GM08714 (cell line): Measurements from ENCODE around the gene SIGLEC12.
"Not testable (repeated sequence)": the region's sequence is repeated elsewhere in the genome, so short reads cannot be mapped to it uniquely, and the experiment has no call there.

Experiments used
- H3K4me3 ChIP-seq: fragments of 200-500 bp; sonication (Bioruptor generic); 2 replicates; pipeline ENCODE4 v1.5.1; 2014; ENCODE audit warnings: mild to moderate bottlenecking, low read length, inconsistent platforms
- ZNF274 ChIP-seq: IDR thresholded peaks from 2 replicates; pipeline ENCODE4 v1.6.1; 2012; ENCODE audit warnings: mild to moderate bottlenecking, low read depth, low read length

The SIGLEC12 gene

DNA sequence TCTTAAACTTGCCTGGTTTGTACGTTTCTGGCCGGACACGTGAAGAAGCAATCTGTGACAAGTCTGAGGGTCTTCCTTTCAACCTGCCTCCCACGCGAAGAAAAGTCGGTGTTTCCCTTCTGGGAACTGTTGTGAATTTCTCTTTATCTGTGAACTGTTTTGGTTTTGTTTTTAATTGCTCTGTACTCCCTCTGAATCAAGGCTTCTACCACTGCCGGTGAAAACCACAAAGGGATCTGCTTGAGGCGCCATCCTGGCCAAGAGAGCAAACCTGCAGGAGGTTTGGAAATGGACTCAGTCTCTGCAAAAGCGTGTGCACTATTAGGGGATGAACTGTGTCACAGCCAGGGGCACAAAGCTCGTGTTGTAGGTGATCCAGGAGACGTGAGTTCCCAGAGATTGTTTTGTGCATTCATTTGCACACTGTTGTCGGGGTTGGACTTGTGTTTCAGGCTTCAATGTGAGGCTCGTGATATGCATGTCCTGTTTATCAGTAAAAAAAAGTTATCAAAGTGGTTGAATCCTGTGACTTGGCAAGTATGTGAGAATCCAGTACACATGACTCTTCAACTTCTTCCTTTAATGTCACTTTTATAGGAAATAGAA is 53.1 kb downstream of the SIGLEC12 start:
- TF ChIP-seq ZNF274 = no peak
- H3K4me3 ChIP-seq = no peak overlapping the region

DNA sequence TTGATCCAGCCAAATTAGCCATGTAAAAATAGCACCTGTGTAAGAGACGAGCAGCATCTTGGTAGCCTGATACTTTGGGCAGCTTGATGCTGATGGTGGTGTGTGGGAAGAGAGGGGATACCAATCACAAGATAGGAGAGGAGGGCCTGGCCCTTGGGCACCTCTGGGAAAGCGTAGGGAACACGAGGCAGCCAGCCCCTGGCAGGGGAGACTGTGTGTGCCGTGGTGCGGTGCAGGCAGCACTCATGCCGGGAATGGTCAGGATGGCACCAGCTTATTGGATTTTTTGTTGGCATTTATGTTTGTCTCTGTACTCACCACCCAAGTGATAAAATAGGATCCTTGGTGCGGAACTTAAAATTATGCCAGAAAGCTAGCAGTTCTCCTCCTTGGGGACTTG is 53.6 kb downstream of the SIGLEC12 start:
- no peak overlapping the region for H3K4me3 ChIP-seq
- no peak for TF ChIP-seq ZNF274

DNA sequence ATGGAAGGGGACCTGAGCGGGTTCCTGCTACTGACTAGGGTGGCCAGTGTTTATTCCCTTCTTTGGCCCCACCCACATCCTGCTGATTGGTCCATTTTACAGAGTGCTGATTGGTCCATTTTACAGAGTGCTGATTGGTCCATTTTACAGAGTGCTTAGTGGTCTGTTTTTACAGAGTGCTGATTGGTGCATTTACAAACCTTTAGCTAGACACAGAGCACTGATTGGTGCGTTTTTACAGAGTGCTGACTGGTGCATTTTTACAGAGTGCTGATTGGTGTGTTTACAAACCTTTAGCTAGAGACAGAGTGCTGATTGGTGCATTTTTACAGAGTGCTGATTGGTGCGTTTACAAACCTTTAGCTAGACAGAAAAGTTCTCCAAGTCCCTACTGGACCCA is 54.1 kb downstream of the SIGLEC12 start:
- not testable (repeated sequence) for H3K4me3 ChIP-seq

DNA sequence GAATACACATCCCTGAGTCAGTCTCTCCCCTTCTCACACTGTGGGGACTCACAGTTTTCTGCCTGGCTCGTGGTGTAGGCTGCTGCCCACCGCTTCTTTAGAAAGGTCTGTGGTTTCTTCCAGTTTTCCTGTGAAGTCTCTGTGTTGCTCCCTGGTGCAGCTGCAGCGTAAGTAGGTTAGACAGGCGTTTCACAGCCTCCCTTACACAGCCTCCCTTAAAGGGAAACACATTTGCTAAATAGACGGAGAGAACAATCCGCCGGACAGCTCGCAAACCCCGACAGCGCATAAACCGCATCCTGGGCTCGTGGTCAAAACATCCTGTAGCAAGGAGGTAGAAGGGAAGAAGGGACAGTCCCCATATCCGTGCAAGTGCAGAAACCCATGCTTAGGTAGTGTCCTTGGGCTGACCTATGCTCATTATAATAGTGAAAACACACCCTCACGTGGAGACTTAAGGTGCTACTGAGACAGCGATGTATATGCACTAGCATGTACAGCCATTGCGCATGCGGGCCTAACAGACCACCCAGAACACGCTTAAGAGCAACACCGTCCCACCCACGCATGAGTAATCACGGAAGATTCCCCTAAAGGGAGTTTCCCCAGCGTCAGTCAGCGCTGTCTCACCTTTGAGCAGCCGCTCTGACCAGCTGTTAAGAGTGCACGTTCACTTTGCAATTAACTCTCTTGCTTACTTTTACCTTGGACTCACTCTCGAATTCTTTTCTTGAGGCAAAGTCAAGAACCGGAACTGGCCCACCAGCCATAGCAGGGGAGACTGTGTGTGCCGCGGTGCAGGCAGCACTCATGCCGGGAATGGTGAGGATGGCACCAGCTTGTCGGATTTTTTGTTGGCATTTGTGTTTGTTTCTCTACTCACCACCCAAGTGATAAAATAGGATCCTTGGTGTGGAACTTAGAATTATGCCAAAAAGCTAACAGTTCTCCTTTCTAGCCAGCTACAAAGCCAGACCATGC is 59.9 kb downstream of the SIGLEC12 start:
- peak overlapping the region; percentile 13; the same call in 1 of the 2 replicates for H3K4me3 ChIP-seq
- no peak for TF ChIP-seq ZNF274
